ENCODE measurements around the gene GKN2.

The GKN2 gene, protein sequence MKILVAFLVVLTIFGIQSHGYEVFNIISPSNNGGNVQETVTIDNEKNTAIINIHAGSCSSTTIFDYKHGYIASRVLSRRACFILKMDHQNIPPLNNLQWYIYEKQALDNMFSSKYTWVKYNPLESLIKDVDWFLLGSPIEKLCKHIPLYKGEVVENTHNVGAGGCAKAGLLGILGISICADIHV

DNA sequence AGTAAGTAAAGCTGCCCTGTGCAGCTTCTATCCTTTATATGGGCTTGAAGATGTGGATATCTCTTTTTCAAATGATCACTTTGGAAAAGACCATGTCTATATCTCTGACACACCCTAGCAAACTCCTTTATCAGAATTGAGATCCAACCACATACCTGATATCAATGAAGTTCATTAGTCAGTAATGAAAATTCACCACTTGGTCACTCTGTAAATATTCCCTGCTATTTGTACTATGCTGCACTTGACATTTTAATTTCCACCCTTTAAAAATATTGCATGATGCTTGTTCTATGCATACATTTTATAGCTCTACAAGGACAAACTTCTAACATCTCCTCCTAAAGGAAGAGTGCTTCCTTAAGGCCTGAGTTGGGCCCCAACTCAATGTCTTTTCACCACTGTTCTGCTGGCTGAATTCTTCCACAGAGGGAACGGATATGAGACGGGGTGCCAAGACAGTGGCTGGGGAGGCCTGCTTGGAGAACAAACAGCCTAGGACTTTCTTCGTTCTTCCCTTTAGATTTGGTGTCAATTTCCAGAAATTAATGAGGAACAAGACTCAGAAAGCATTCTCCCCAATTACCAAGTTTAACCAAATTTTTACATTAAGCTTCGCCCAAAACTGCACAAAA, at the start of gene GKN2:
Gene GKN2 (minus strand): TSS at position 7 of the 635 bp plus-strand sequence. CDS start 32 bp downstream, outside the sequence.
- DNase-seq = peak in 1 of 2 experiments; percentile 34
- no peak for TF ChIP-seq POLR2A (IDR thresholded peaks at IDR 0.05; ENCODE audit: low read length)
- no peak for TF ChIP-seq GATA1 (IDR thresholded peaks at IDR 0.05; ENCODE audit: low read depth, low read length)

DNA sequence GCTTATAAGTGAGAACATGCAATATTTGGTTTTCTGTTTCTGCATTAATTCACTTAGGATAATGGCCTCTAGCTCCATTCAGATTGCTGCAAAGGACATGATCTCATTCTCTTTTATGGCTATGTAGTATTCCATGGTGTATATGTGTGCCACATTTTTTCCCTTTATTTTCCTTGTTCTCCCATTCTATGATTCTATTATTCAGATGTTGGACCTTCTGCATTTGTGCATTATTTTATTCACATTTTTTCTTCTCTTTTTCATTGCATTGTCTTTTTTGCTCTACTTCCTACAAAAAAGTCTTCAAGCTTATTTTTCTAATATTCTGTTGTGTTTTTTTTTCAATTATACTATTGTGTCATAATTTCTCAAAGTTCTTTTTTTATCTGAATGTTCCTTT, 49.2 kb upstream of the GKN2 start:
- DNase-seq = no peak
- TF ChIP-seq POLR2A (IDR thresholded peaks at IDR 0.05; ENCODE audit: low read length) (no peak), GATA1 (IDR thresholded peaks at IDR 0.05; ENCODE audit: low read depth, low read length) (no peak)

DNA sequence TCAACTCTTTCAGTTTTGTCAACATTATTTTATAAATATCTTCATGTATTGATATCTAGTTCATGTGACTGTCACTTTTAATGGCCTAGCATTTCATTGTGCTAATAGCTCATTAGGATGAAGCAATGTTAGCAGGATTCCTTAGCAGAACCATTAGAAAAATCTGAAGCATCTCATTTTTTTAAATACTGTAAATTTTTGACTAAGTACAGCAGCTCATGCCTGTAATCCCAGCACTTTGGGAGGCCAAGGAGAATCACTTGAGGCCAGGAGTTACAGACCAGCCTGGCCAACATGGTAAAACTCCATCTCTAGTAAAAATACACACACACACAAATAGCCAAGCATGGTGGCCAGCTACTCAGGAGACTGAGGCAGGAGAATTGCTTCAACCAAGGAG, 44.7 kb upstream of the GKN2 start:
- DNase-seq = no peak

DNA sequence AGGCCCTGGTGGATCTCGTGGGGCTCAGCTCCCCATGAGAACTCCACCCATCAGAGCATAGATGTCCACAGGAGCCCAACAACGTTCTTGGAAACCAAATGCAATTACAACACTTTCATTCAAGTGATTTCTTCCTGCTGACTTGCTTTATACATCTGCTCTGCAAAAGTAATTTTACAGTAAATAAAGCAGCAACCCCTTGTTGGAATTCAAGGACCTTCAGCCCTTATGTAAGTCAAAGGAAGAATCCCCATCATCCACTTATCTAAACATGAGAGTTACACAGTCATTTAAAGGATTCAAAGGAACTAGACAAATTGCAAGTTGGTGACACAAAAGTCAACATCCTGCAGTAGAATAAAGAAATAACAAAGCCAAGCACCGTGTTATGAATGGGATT, 43.2 kb upstream of the GKN2 start:
- DNase-seq = no peak
- TF ChIP-seq POLR2A (IDR thresholded peaks at IDR 0.05; ENCODE audit: low read length) = no peak
- no peak for TF ChIP-seq GATA1 (IDR thresholded peaks at IDR 0.05; ENCODE audit: low read depth, low read length)

More for the DNA sequence above, 44.7 kb upstream of the GKN2 start:
- TF ChIP-seq POLR2A (IDR thresholded peaks at IDR 0.05; ENCODE audit: low read length) (no peak), GATA1 (IDR thresholded peaks at IDR 0.05; ENCODE audit: low read depth, low read length) (no peak)

DNA sequence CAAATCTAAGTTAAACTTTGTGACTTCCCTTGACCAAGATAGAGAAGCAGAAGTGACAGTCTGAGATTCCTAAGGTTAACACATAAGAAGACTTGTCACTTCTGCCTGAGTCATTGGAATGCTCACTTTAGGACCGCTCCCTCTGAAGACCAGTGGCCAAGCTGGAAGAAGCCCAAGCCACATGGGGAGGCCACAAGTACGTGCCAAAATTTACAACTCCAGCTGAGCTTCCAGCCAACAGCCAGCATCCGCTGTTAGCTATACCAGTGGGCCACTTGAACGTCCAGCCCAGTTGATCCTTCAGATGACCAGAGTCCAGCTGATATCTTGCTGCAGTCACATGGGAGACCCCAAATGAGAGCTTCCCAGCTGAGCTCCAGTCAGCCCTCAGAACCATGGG, 42.2 kb upstream of the GKN2 start:
- TF ChIP-seq POLR2A (IDR thresholded peaks at IDR 0.05; ENCODE audit: low read length) = no peak
- no peak for TF ChIP-seq GATA1 (IDR thresholded peaks at IDR 0.05; ENCODE audit: low read depth, low read length)
- DNase-seq = no peak

DNA sequence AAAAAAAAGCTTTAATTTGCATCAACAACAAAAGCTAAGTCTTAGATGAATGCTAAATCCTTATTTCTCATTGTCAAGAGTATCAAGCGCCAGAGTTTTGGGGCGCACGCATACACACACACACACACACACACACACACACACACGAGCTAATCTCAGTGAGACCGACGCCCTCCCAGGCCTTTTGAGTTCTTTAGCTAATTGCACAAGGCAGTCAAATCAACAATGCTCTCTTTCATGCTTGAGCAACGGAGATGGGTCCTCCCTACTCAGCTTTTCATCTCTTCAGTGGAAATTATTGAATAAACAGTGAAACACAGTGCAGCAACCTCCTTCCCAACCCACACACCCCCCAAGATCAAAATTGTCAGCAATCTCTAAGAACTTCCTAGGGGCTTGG, 41.0 kb upstream of the GKN2 start:
- TF ChIP-seq POLR2A (IDR thresholded peaks at IDR 0.05; ENCODE audit: low read length) (no peak), GATA1 (IDR thresholded peaks at IDR 0.05; ENCODE audit: low read depth, low read length) (no peak)
- DNase-seq = peak; percentile 24 to 30

DNA sequence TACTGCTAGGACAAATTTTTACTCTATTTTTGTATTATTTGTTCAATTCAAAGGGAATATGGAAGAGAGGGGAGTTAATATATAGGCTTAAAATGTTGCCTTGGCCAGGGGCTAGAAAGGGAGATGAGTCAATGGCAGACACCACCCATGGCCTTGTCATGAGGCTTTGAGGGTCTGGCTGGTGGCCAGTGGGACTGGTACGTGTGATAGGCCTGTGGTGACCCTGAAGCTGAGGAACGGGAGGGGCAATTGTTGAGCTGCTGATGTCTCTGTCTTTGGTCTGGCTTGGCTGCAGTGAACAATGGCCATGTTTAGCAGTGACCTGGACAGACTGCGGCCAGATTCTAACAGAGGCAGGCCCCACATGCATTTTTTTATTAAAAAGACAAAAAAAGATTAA, 40.2 kb upstream of the GKN2 start:
- DNase-seq = peak; percentile 73 to 80
- TF ChIP-seq GATA1 (IDR thresholded peaks at IDR 0.05; ENCODE audit: low read depth, low read length) = no peak
- no peak for TF ChIP-seq POLR2A (IDR thresholded peaks at IDR 0.05; ENCODE audit: low read length)

DNA sequence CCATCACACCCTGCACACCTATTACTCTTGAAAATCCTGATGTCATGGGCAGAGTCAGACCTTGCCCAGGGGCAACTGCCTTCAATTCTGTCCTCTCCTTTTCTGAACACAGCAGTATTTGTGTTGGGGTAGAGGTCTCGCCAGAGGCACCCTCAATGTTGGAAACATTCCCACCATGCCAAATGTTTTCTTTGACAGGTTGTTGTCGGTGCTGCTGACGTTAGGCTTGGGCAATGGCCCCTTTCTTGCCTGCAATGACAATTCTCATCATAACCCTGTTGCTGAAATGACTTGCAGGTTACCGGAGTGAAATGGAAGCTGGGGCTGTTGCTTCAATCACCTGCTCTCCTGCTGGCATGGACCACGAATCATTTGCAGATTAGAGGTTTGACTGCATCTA, 39.6 kb upstream of the GKN2 start:
- TF ChIP-seq POLR2A (IDR thresholded peaks at IDR 0.05; ENCODE audit: low read length) = no peak
- no peak for TF ChIP-seq GATA1 (IDR thresholded peaks at IDR 0.05; ENCODE audit: low read depth, low read length)
- peak in 1 of 2 experiments; percentile 23 for DNase-seq

DNA sequence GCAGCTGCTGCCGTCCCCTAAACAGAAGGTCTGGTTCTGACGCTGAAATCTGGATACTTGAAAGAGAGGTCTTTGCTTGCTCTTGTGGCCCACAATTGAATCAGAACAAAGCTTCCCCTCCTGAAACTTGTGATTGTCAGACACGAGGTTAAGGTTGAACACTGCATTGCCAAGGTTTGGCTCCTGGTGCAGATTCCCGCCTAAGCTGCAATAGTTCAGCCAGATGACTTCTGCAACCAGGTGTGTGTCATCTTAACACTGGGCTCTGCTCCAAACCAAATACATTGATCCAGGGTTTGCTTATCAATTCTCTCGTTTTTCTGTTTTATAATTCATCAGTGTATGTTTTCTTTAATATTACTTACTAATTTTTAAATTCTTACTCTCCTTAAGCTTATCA, 36.3 kb upstream of the GKN2 start:
- TF ChIP-seq POLR2A (IDR thresholded peaks at IDR 0.05; ENCODE audit: low read length) = no peak
- no peak for TF ChIP-seq GATA1 (IDR thresholded peaks at IDR 0.05; ENCODE audit: low read depth, low read length)
- DNase-seq = no peak

DNA sequence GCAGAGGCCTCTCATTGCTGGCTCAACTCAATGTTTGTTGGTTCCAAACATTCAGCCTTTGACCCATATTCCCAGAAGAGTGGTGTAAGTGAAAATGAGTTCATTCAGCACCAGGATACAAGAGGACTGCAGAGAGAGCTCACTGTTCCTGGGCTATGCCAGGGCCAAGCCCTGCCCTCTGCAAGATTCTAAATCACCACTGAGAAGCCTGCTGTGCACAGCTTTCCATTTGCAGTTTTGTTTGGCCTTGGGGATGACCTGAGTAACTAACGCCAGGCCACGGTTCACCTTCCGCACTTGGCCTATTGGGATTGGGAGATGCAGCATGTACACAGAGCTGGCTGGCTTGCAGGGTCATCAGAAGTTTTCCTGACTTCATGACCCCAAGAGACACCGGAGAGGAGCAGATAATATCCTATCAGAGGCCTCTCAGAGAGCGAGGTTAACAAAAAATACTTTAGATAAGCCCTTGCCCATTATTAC, 34.4 kb upstream of the GKN2 start:
- TF ChIP-seq POLR2A (IDR thresholded peaks at IDR 0.05; ENCODE audit: low read length) = no peak
- TF ChIP-seq GATA1 (IDR thresholded peaks at IDR 0.05; ENCODE audit: low read depth, low read length) = no peak
- DNase-seq = peak; percentile 22 to 66

DNA sequence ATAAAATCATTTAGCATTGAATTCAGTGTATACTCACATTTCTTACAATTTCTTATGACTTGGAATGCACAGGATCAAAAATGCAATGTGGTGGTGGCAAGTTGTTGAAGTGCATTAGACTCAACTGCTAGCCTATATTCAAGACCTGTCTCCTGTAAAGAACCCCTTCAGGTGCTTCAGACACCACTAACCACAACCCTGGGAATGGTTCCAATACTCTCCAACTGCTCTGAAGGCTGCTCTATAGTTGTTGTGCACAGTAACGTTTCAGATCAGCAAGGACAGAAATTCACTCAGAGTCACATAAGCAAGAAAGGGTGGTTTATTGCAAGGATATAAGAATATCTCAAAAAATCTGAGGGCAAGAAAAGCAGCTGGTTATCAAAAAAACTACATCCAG, 28.3 kb upstream of the GKN2 start:
- TF ChIP-seq POLR2A (IDR thresholded peaks at IDR 0.05; ENCODE audit: low read length) (no peak), GATA1 (IDR thresholded peaks at IDR 0.05; ENCODE audit: low read depth, low read length) (no peak)
- DNase-seq = no peak

DNA sequence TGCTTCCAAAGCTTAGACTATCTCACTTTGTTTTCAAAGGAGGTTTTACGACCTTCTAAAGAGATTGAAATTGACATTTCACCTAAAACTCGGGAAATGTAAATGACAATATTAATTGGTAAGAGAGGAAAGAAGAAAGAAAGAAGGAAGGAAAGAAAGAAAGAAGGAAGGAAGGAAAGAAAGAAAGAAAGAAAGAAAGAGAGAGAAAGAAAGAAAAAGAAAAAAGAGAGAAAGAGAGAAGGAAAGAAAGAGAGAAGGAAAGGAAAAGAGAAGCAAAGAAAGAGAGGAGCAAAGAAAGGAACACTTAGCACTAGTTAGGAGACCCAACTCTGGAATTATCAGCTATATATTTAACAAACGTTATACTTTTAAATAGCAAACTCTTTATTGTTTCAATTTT, 25.4 kb upstream of the GKN2 start:
- TF ChIP-seq POLR2A (IDR thresholded peaks at IDR 0.05; ENCODE audit: low read length) (no peak), GATA1 (IDR thresholded peaks at IDR 0.05; ENCODE audit: low read depth, low read length) (no peak)
- DNase-seq = no peak

DNA sequence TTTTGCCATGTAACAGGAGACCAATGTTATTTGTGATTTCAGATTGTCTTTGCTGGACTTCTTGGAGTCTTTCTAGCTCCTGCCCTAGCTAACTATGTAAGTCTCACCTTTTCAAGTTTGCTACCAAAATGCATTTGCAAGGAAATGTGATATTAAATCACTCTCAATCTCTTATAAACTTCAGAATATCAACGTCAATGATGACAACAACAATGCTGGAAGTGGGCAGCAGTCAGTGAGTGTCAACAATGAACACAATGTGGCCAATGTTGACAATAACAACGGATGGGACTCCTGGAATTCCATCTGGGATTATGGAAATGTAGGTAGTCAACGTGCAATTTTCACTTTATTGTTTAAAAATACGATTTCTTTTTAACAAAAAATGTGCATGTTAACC, 24.8 kb upstream of the GKN2 start:
- TF ChIP-seq GATA1 (IDR thresholded peaks at IDR 0.05; ENCODE audit: low read depth, low read length) (no peak), POLR2A (IDR thresholded peaks at IDR 0.05; ENCODE audit: low read length) (no peak)
- DNase-seq = no peak

DNA sequence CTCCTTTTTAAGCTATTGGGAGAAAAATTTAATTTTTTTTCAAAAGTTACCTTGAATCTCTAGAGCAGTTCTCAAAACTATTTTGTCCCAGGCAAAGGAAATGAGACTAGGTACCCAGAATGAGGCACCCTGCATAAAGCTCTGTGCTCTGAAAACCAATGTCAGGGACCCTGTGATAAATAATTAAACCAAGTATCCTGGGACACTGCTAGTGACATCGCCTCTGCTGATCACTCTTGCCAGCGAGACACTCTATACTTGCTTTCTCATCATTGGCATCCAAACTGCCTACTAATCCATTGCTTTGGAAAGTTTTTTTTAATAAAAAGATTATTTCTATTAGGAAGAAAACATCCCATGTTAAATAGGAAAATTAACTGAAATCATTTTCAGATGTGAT, 23.2 kb upstream of the GKN2 start:
- DNase-seq = no peak
- no peak for TF ChIP-seq GATA1 (IDR thresholded peaks at IDR 0.05; ENCODE audit: low read depth, low read length)
- no peak for TF ChIP-seq POLR2A (IDR thresholded peaks at IDR 0.05; ENCODE audit: low read length)
